Suprapubic skin (tissue), 4 donors: ENCODE measurements around the gene AP3D1. TPM values are rescaled to one million over a fixed set of nuclear protein-coding genes. Genes with fewer than 3 reads are reported as not detected.

Experiments
- DNase-seq, 2 donors: peaks; one replicate each; pipeline ENCODE4 v3.0.0-alpha.2; 2019; ENCODE audit warnings: low spot score in 2 of 2
- H3K27ac ChIP-seq: fragments of 200-600 bp; sonication (generic); one replicate; pipeline ENCODE4 v1.5.1; 2019
- H3K27me3 ChIP-seq: fragments of 200-600 bp; sonication (generic); one replicate; pipeline ENCODE4 v1.5.1; 2019
- H3K36me3 ChIP-seq: fragments of 200-600 bp; sonication (generic); one replicate; pipeline ENCODE4 v1.5.1; 2019
- H3K4me1 ChIP-seq: fragments of 200-600 bp; sonication (generic); one replicate; pipeline ENCODE4 v1.5.1; 2019
- H3K4me3 ChIP-seq: fragments of 200-600 bp; sonication (generic); one replicate; pipeline ENCODE4 v1.5.1; 2019; ENCODE audit warnings: mild to moderate bottlenecking
- H3K9me3 ChIP-seq: fragments of 200-600 bp; sonication (generic); one replicate; pipeline ENCODE4 v1.5.1; 2019
- CTCF ChIP-seq, 2 donors: fragments of 200-600 bp in 1 of 2; fragments of 450-650 bp in 1 of 2; sonication (generic) in 1 of 2; IDR thresholded peaks; one replicate each; pipeline ENCODE4 v1.5.1; 2016 to 2019; ENCODE audit warnings: antibody characterized with exemption in 2 of 2, mild to moderate bottlenecking in 1 of 2, moderate library complexity in 1 of 2
- EP300 ChIP-seq: sonication (generic); formaldehyde crosslinking; IDR thresholded peaks from one replicate; pipeline ENCODE4 v1.6.1; 2017; ENCODE audit warnings: antibody characterized with exemption
- POLR2A ChIP-seq, 2 donors: fragments of 450-650 bp; IDR thresholded peaks; one replicate each; pipeline ENCODE4 v1.6.1; 2017; ENCODE audit warnings: antibody characterized with exemption in 2 of 2, mild to moderate bottlenecking in 2 of 2, moderate library complexity in 2 of 2
- POLR2AphosphoS5 ChIP-seq, 3 donors: sonication (generic); formaldehyde crosslinking; IDR thresholded peaks; one replicate each; pipeline ENCODE4 v1.6.1; 2017; ENCODE audit warnings: antibody characterized with exemption in 3 of 3
- WGBS: methylation state at CpG from one replicate; pipeline ENCODE4 v1.1.5; 2018; 5-methylcytosine and 5-hydroxymethylcytosine counted together
- total RNA-seq, 4 donors: library from RNA; depleted of rRNA; stranded (reverse); fragments of >200 nt; gene quantifications; one replicate each; pipeline ENCODE4 v1.1.0, GENCODE V29; 2016

Gene AP3D1
- total RNA-seq, 4 donors from 2014 or later: 65.4 to 99.4 (median 85.4) TPM

- Histone ChIP-seq H3K27ac (no peak overlapping the region), H3K9me3 (no peaks in the 10 kb centered on the region), H3K27me3 (no peaks in the 10 kb centered on the region), H3K4me1 (no peaks in the 10 kb centered on the region), H3K36me3 (peaks cover 91% of the 10 kb centered on the region), H3K4me3 (no peak overlapping the region)
- TF ChIP-seq POLR2A (IDR thresholded peaks at IDR 0.05) (no peak), EP300 (no peak), CTCF (IDR thresholded peaks at IDR 0.05) (no peak), POLR2AphosphoS5 (IDR thresholded peaks at IDR 0.05) (no peak)
- no peak for DNase-seq
- 93% methylated on average over 8 of the region's 25 CpGs for WGBS
These were observed 27.5 kb downstream of the AP3D1 start for GRCh38 chr19:2123682-2124387.

GRCh38 chr19:2122982-2123381, 28.4 kb downstream of the AP3D1 start:
- H3K4me1 ChIP-seq: no peaks in the 10 kb centered on the region
- TF ChIP-seq EP300 (no peak), POLR2A (IDR thresholded peaks at IDR 0.05) (no peak), POLR2AphosphoS5 (IDR thresholded peaks at IDR 0.05) (no peak), CTCF (IDR thresholded peaks at IDR 0.05) (no peak)
- no peaks in the 10 kb centered on the region for H3K9me3 ChIP-seq
- H3K27ac ChIP-seq: no peak overlapping the region
- H3K4me3 ChIP-seq: no peak overlapping the region
- WGBS: 94% methylated on average over 8 of the region's 10 CpGs
- H3K27me3 ChIP-seq: no peaks in the 10 kb centered on the region
- peaks cover 96% of the 10 kb centered on the region for H3K36me3 ChIP-seq
- DNase-seq: no peak

GRCh38 chr19:2122251-2122650, 29.1 kb downstream of the AP3D1 start:
- TF ChIP-seq POLR2AphosphoS5 (IDR thresholded peaks at IDR 0.05): no peak
- TF ChIP-seq POLR2A (IDR thresholded peaks at IDR 0.05): no peak
- no peak for TF ChIP-seq EP300
- no peak for TF ChIP-seq CTCF (IDR thresholded peaks at IDR 0.05)
- Histone ChIP-seq H3K4me1 (no peaks in the 10 kb centered on the region), H3K27me3 (no peaks in the 10 kb centered on the region), H3K9me3 (no peaks in the 10 kb centered on the region), H3K27ac (no peak overlapping the region), H3K4me3 (no peak overlapping the region), H3K36me3 (peaks cover 96% of the 10 kb centered on the region)
- 86% methylated on average over 15 of the region's 15 CpGs for WGBS
- DNase-seq: no peak

- no peaks in the 10 kb centered on the region for H3K4me1 ChIP-seq
- no peak overlapping the region for H3K27ac ChIP-seq
- TF ChIP-seq CTCF (IDR thresholded peaks at IDR 0.05) (no peak), EP300 (no peak), POLR2A (IDR thresholded peaks at IDR 0.05) (no peak), POLR2AphosphoS5 (IDR thresholded peaks at IDR 0.05) (no peak)
- no peak overlapping the region for H3K4me3 ChIP-seq
- H3K27me3 ChIP-seq: no peaks in the 10 kb centered on the region
- peaks cover 96% of the 10 kb centered on the region for H3K36me3 ChIP-seq
- H3K9me3 ChIP-seq: no peaks in the 10 kb centered on the region
- no peak for DNase-seq
- WGBS: 80% methylated on average over 3 of the region's 27 CpGs
These were observed 29.8 kb downstream of the AP3D1 start for GRCh38 chr19:2121416-2122051.

GRCh38 chr19:2120821-2121220, 30.5 kb downstream of the AP3D1 start:
- Histone ChIP-seq H3K9me3 (no peaks in the 10 kb centered on the region), H3K4me3 (no peak overlapping the region), H3K36me3 (peaks cover 98% of the 10 kb centered on the region), H3K27me3 (no peaks in the 10 kb centered on the region), H3K27ac (no peak overlapping the region), H3K4me1 (no peaks in the 10 kb centered on the region)
- TF ChIP-seq POLR2AphosphoS5 (IDR thresholded peaks at IDR 0.05) (no peak), EP300 (no peak), CTCF (IDR thresholded peaks at IDR 0.05) (no peak), POLR2A (IDR thresholded peaks at IDR 0.05) (no peak)
- WGBS: 96% methylated on average over 21 of the region's 26 CpGs
- DNase-seq: no peak
